ENCODE measurements around the gene PIH1D1. TPM values are rescaled to one million over a fixed set of nuclear protein-coding genes. Genes with fewer than 3 reads are reported as not detected.
"Not testable (repeated sequence)": the region's sequence is repeated elsewhere in the genome, so short reads cannot be mapped to it uniquely, and the experiment has no call there.

PIH1D1 gene
- total and polyA plus RNA-seq, 2 of the 13 experiments (the other 11 are each of a cell fraction or from before 2014, with no cell fraction given) = 110 to 137 TPM

GRCh38 chr19:49444100-49444700 is 7.4 kb downstream of the PIH1D1 start:
- peaks cover 27% of the 10 kb centered on the region for H3K4me1 ChIP-seq (ENCODE audit: insufficient read depth, low read length)
- CTCF ChIA-PET (ENCODE audit: low intra/inter-chr PET ratio, low total read pairs) = interaction anchor here (1.4 to 2.3 kb wide), 3 partner anchors 32 to 178 kb away, joined by 3 to 45 read pairs (median 5); no protein-coding TSS in a partner anchor
- H3K9me3 ChIP-seq (ENCODE audit: low read length); H3K79me2 ChIP-seq (ENCODE audit: insufficient read depth, low read length); DNase-seq (ENCODE audit: low spot score); in situ Hi-C loops (cut with HindIII; ENCODE audit: extremely low pct_ligation_motif_present, low pct_unique_long_range_greater_than_20kb); H3K9ac ChIP-seq (ENCODE audit: insufficient read depth, low read depth, low read length); H4K20me1 ChIP-seq (ENCODE audit: insufficient read depth, low read length); FAIRE-seq; H2AFZ ChIP-seq (ENCODE audit: low read length); BruUV-seq (replicated peaks); ATAC-seq; H3K27ac ChIP-seq (ENCODE audit: extremely low read length, insufficient read depth, low read length); intact Hi-C loops (cut with micrococcal nuclease; ENCODE audit: unreplicated experiment): not testable (repeated sequence)
- POLR2A ChIA-PET = interaction anchor here (0.6 to 1.1 kb wide), 2 partner anchors 9 to 141 kb away, joined by 3 to 7 read pairs; partner anchors contain the start of gene ALDH16A1
- H3K4me3 ChIP-seq (replicated peaks in 1 of 3; ENCODE audit: insufficient read depth in 1 of 3, low read depth in 2 of 3, low read length in 3 of 3) = peak overlapping the region in 1 of 3 experiments; percentile 76; a peak in 1 of 6 replicates
- peak overlapping the region; percentile 90 for H3K4me2 ChIP-seq (ENCODE audit: low read depth, low read length)
- TF ChIP-seq, protein P1, sequence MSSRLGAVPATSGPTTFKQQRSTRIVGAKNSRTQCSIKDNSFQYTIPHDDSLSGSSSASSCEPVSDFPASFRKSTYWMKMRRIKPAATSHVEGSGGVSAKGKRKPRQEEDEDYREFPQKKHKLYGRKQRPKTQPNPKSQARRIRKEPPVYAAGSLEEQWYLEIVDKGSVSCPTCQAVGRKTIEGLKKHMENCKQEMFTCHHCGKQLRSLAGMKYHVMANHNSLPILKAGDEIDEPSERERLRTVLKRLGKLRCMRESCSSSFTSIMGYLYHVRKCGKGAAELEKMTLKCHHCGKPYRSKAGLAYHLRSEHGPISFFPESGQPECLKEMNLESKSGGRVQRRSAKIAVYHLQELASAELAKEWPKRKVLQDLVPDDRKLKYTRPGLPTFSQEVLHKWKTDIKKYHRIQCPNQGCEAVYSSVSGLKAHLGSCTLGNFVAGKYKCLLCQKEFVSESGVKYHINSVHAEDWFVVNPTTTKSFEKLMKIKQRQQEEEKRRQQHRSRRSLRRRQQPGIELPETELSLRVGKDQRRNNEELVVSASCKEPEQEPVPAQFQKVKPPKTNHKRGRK (CRISPR knock-in tag; IDR thresholded peaks at IDR 0.05) = peak; percentile 93
- TF ChIP-seq, protein P2, sequence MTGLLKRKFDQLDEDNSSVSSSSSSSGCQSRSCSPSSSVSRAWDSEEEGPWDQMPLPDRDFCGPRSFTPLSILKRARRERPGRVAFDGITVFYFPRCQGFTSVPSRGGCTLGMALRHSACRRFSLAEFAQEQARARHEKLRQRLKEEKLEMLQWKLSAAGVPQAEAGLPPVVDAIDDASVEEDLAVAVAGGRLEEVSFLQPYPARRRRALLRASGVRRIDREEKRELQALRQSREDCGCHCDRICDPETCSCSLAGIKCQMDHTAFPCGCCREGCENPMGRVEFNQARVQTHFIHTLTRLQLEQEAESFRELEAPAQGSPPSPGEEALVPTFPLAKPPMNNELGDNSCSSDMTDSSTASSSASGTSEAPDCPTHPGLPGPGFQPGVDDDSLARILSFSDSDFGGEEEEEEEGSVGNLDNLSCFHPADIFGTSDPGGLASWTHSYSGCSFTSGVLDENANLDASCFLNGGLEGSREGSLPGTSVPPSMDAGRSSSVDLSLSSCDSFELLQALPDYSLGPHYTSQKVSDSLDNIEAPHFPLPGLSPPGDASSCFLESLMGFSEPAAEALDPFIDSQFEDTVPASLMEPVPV (CRISPR knock-in tag; IDR thresholded peaks at IDR 0.05) = 0 out of 2 replicates have a peak, but pooled peaks have one; percentile 14
- TF ChIP-seq ZNF460 (CRISPR knock-in tag; IDR thresholded peaks at IDR 0.05; ENCODE audit: borderline replicate concordance) = peak; percentile 69; the same call in 1 of the 2 replicates
- peaks cover 2 to 21% of the 10 kb centered on the region in 2 experiments; a peak in 3 of 5 replicates for H3K36me3 ChIP-seq (replicated peaks in 1 of 2; ENCODE audit: control insufficient read depth in 1 of 2, insufficient read depth in 2 of 2, low read length in 2 of 2)
- WGBS (ENCODE audit: low lambda C conversion rate) = 84% methylated on average over 5 of the region's 5 CpGs
- H3K27me3 ChIP-seq (ENCODE audit: control insufficient read depth in 1 of 2, insufficient read depth in 2 of 2, low read length in 2 of 2) = peaks cover 7 to 31% of the 10 kb centered on the region in 2 experiments; a peak in 4 of 5 replicates
